RWPE1 (cell line): Measurements from ENCODE around the gene WDR83.
"Not testable (repeated sequence)": the region's sequence is repeated elsewhere in the genome, so short reads cannot be mapped to it uniquely, and the experiment has no call there.

Experiments
- CTCF ChIA-PET: fragments of 350-600 bp; sonication (Branson Sonifier 250); formaldehyde crosslinking; extraction: SDS; loops from one replicate; lab custom pipeline; 2021; lab: Yijun Ruan, JAX
- POLR2A ChIA-PET: fragments of 400-600 bp; formaldehyde crosslinking; extraction: SDS; loops from one replicate; lab custom pipeline; 2020; ENCODE audit warnings: antibody characterized with exemption; ENCODE audit not compliant: low non-redundant PET; lab: Yijun Ruan, JAX
- DNase-seq: peaks from one replicate; pipeline ENCODE4 v3.0.0; 2012; ENCODE audit warnings: low spot score
- H3K27ac ChIP-seq: fragments of 450-650 bp; 2 replicates; pipeline ENCODE4 v1.5.1; 2017
- CTCF ChIP-seq: fragments of 450-650 bp; conservative IDR thresholded peaks from 2 replicates; pipeline ENCODE4 v1.5.1; 2017; ENCODE audit warnings: low read depth, mild to moderate bottlenecking

WDR83 gene

GRCh38 chr19:12696366-12697335 is 30.0 kb downstream of the WDR83 start, which contains the start of gene FBXW9:
Gene FBXW9 (minus strand): TSS chr19:12696631. CDS start chr19:12696581, 50 bp downstream.
- H3K27ac ChIP-seq: peak within 1 kb of the TSS; percentile 86
- ChIA-PET POLR2A (interaction anchor here (0.5 to 0.6 kb wide), 2 partner anchors 72 to 144 kb away, joined by 3 to 5 read pairs; no protein-coding TSS in a partner anchor), CTCF (interaction anchor here (0.6 to 0.9 kb wide), 2 partner anchors 9 to 14 kb away, joined by 3 read pairs; no protein-coding TSS in a partner anchor)
- TF ChIP-seq CTCF: no peak
- DNase-seq: peak; percentile 87

GRCh38 chr19:12697425-12697824 is 30.8 kb downstream of the WDR83 start:
- POLR2A ChIA-PET: interaction anchor here (0.5 to 0.6 kb wide), 2 partner anchors 38 to 71 kb away, joined by 5 to 10 read pairs; no protein-coding TSS in a partner anchor

GRCh38 chr19:12698138-12698537 is 31.5 kb downstream of the WDR83 start:
- ChIA-PET CTCF (no interaction called here), POLR2A (no interaction called here)
- TF ChIP-seq CTCF: no peak
- no peak for DNase-seq
- peak overlapping the region; percentile 86 for H3K27ac ChIP-seq

More at GRCh38 chr19:12697425-12697824, 30.8 kb downstream of the WDR83 start:
- CTCF ChIA-PET: interaction anchor here (0.6 to 0.9 kb wide), 2 partner anchors 10 to 13 kb away, joined by 3 read pairs; no protein-coding TSS in a partner anchor
- peak overlapping the region; percentile 86 for H3K27ac ChIP-seq
- DNase-seq: not testable (repeated sequence)

DNA sequence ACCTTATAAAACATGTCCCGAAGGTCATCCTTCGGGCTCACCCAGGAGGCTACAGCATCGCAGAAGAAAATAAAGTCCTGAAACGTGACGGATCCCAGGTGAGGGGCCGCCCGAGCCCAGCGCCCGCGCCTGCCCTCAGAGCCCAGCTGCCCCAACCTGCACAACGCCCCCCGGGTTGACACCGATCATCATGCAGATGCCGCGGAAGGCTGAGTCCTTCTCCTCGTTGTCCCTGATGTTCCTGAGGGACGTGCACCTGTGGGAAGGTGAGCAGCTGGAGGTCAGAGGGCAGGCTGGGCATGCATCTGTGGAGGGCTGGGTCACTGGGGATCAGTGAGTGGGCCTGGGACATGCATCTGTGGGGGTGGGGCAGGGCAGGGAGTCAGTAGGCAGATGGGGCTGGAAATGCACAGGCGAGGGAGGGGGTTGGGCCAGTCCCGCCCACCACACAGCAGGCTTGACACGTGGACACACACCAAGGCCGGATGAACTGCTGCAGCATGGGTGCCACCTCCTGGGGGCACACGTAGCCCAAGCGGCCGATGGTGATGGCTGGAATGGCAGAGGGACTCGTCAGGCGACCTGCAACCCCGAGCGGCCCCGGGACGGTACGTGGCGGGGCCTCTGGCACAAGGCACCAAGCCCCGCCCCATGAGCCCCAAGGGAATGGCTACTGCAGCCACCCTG is 35.1 kb downstream of the WDR83 start:
- POLR2A ChIA-PET: interaction anchor here (0.7 kb wide), 1 partner anchor 15 kb away, joined by 6 read pairs; no protein-coding TSS in a partner anchor

GRCh38 chr19:12703046-12703445 is 36.4 kb downstream of the WDR83 start:
- no peak for TF ChIP-seq CTCF
- POLR2A ChIA-PET: no interaction called here
- CTCF ChIA-PET: interaction anchor here (0.7 kb wide), 2 partner anchors 57 to 1004 kb away, joined by 3 to 4 read pairs; no protein-coding TSS in a partner anchor
- peak overlapping the region; percentile 24 for H3K27ac ChIP-seq
- DNase-seq: peak; percentile 75

More for the DNA sequence above, 35.1 kb downstream of the WDR83 start:
- CTCF ChIA-PET: interaction anchor here (0.7 kb wide), 1 partner anchor 887 kb away, joined by 4 read pairs; no protein-coding TSS in a partner anchor
- DNase-seq: no peak
- no peak for TF ChIP-seq CTCF
- peak overlapping the region; percentile 42; the same call in 1 of the 2 replicates for H3K27ac ChIP-seq

DNA sequence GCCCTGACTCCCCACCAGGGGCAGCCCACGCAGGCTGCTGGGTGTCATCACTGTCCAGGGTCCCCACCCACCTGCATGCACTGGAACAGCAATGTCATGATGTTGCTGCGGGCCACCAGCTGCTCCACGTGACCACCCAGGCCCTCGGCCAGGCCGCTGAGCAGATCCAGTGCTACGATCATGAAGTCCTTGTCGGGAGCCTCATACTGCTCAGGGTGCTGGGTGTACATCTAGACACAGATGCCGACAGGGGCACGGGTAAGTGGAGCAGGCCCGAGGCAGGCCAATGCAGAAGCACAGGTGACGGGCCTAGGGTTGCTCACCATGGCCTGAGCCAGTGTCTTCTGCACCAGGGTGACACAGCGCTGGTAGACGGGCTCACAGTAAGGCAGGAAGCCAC is 38.6 kb downstream of the WDR83 start:
- no peak for DNase-seq
- no peak for TF ChIP-seq CTCF
- POLR2A ChIA-PET: no interaction called here
- CTCF ChIA-PET: interaction anchor here (1.5 kb wide), 1 partner anchor 91 kb away, joined by 5 read pairs; no protein-coding TSS in a partner anchor
- peak overlapping the region; percentile 26 for H3K27ac ChIP-seq
